ENCODE results near the gene PLCH2.

PLCH2 gene

GRCh38 chr1:2428490-2428889 lies 47.6 kb upstream of the PLCH2 start:
- TF ChIP-seq CTCF (conservative IDR thresholded peaks at IDR 0.05; ENCODE audit: low read depth, low read length): no peak

GRCh38 chr1:2429780-2430591 lies 46.1 kb upstream of the PLCH2 start:
- no peaks in the 10 kb centered on the region for H3K79me2 ChIP-seq (ENCODE audit: insufficient read depth, low read depth)
- TF ChIP-seq CTCF (conservative IDR thresholded peaks at IDR 0.05; ENCODE audit: low read depth, low read length): peak; percentile 42
- no peak overlapping the region for H3K4me2 ChIP-seq
- no peaks in the 10 kb centered on the region for H4K20me1 ChIP-seq (ENCODE audit: insufficient read depth)
- H2AFZ ChIP-seq (ENCODE audit: low read depth): no peak overlapping the region
- no peaks in the 10 kb centered on the region for H3K4me1 ChIP-seq (ENCODE audit: low read depth, poor library complexity, severe bottlenecking)
- no peaks in the 10 kb centered on the region for H3K36me3 ChIP-seq (ENCODE audit: insufficient read depth)
- no peak overlapping the region for H3K4me3 ChIP-seq (IDR thresholded peaks at IDR 0.05; ENCODE audit: insufficient read depth, low read depth, low read length)
- H3K27me3 ChIP-seq (ENCODE audit: insufficient read depth, low read depth): peaks cover 96% of the 10 kb centered on the region
- H3K27ac ChIP-seq: no peak overlapping the region
- no peak overlapping the region for H3K9ac ChIP-seq

More at GRCh38 chr1:2428490-2428889, 47.6 kb upstream of the PLCH2 start:
- Histone ChIP-seq H3K9ac (no peak overlapping the region), H3K4me2 (no peak overlapping the region), H4K20me1 (ENCODE audit: insufficient read depth) (no peaks in the 10 kb centered on the region), H3K79me2 (ENCODE audit: insufficient read depth, low read depth) (no peaks in the 10 kb centered on the region), H3K4me3 (IDR thresholded peaks at IDR 0.05; ENCODE audit: insufficient read depth, low read depth, low read length) (no peak overlapping the region), H3K27ac (no peak overlapping the region), H2AFZ (ENCODE audit: low read depth) (no peak overlapping the region), H3K4me1 (ENCODE audit: low read depth, poor library complexity, severe bottlenecking) (no peaks in the 10 kb centered on the region), H3K36me3 (ENCODE audit: insufficient read depth) (no peaks in the 10 kb centered on the region), H3K27me3 (ENCODE audit: insufficient read depth, low read depth) (peaks cover 94% of the 10 kb centered on the region)

- no peak overlapping the region for H2AFZ ChIP-seq (ENCODE audit: low read depth)
- H3K27me3 ChIP-seq (ENCODE audit: insufficient read depth, low read depth): peaks cover 96% of the 10 kb centered on the region
- no peaks in the 10 kb centered on the region for H3K36me3 ChIP-seq (ENCODE audit: insufficient read depth)
- H3K9ac ChIP-seq: no peak overlapping the region
- H3K4me2 ChIP-seq: no peak overlapping the region
- H4K20me1 ChIP-seq (ENCODE audit: insufficient read depth): no peaks in the 10 kb centered on the region
- H3K79me2 ChIP-seq (ENCODE audit: insufficient read depth, low read depth): no peaks in the 10 kb centered on the region
- H3K27ac ChIP-seq: no peak overlapping the region
- no peaks in the 10 kb centered on the region for H3K4me1 ChIP-seq (ENCODE audit: low read depth, poor library complexity, severe bottlenecking)
- H3K4me3 ChIP-seq (IDR thresholded peaks at IDR 0.05; ENCODE audit: insufficient read depth, low read depth, low read length): no peak overlapping the region
- TF ChIP-seq CTCF (conservative IDR thresholded peaks at IDR 0.05; ENCODE audit: low read depth, low read length): no peak
These were observed 45.5 kb upstream of the PLCH2 start for GRCh38 chr1:2430592-2430973.

GRCh38 chr1:2431103-2431502 lies 45.0 kb upstream of the PLCH2 start:
- H3K4me2 ChIP-seq: no peak overlapping the region

More at GRCh38 chr1:2431103-2431502, 45.0 kb upstream of the PLCH2 start:
- no peaks in the 10 kb centered on the region for H4K20me1 ChIP-seq (ENCODE audit: insufficient read depth)
- no peak overlapping the region for H3K9ac ChIP-seq
- TF ChIP-seq CTCF (conservative IDR thresholded peaks at IDR 0.05; ENCODE audit: low read depth, low read length): no peak
- no peaks in the 10 kb centered on the region for H3K4me1 ChIP-seq (ENCODE audit: low read depth, poor library complexity, severe bottlenecking)
- H3K79me2 ChIP-seq (ENCODE audit: insufficient read depth, low read depth): no peaks in the 10 kb centered on the region
- H3K4me3 ChIP-seq (IDR thresholded peaks at IDR 0.05; ENCODE audit: insufficient read depth, low read depth, low read length): no peak overlapping the region
- H2AFZ ChIP-seq (ENCODE audit: low read depth): no peak overlapping the region
- H3K27ac ChIP-seq: no peak overlapping the region
- no peaks in the 10 kb centered on the region for H3K36me3 ChIP-seq (ENCODE audit: insufficient read depth)
- peaks cover 92% of the 10 kb centered on the region for H3K27me3 ChIP-seq (ENCODE audit: insufficient read depth, low read depth)

All from KMS-11 (cell line).